Measurements from ENCODE around the gene CTSL.

Gene CTSL

GRCh38 chr9:87765521-87765920 lies 39.6 kb downstream of the CTSL start:
- no peak for DNase-seq

- DNase-seq, result no peak
Observed at GRCh38 chr9:87766697-87767096, 40.8 kb downstream of the CTSL start.

GRCh38 chr9:87770616-87771315 lies 44.8 kb downstream of the CTSL start:
- no peak for DNase-seq

- no peak for DNase-seq
Observed at GRCh38 chr9:87771316-87772006, 45.5 kb downstream of the CTSL start.

- no peak for DNase-seq
Observed at GRCh38 chr9:87776481-87777379, 50.8 kb downstream of the CTSL start.

- no peak for DNase-seq
Observed at GRCh38 chr9:87778996-87779395, 53.1 kb downstream of the CTSL start.
